Erythroblast (primary cell): Measurements from ENCODE around the gene ATRNL1.

Experiments used
- GATA1 ChIP-seq: IDR thresholded peaks from 2 replicates; pipeline ENCODE4 v1.6.1; 2011; ENCODE audit warnings: low read depth, mild to moderate bottlenecking, control low read depth, low read length, moderate library complexity
- POLR2A ChIP-seq: IDR thresholded peaks from 2 replicates; pipeline ENCODE4 v1.6.1; 2011; ENCODE audit warnings: mild to moderate bottlenecking, low read length

- no peak for TF ChIP-seq POLR2A
- no peak for TF ChIP-seq GATA1
These were observed 499.9 kb downstream of the ATRNL1 start for GRCh38 chr10:115593060-115593459.
